Upper lobe of left lung (tissue), 4 donors: ENCODE measurements around the gene HAPSTR1.

Experiments used
- POLR2A ChIP-seq, 4 donors: fragments of 450-650 bp; IDR thresholded peaks; one replicate each; pipeline ENCODE4 v1.5.1; 2016 to 2017; ENCODE audit warnings: antibody characterized with exemption in 4 of 4, mild to moderate bottlenecking in 2 of 4
- POLR2AphosphoS5 ChIP-seq, 2 donors: sonication (generic); formaldehyde crosslinking; IDR thresholded peaks; one replicate each; pipeline ENCODE4 v1.5.1; 2017; ENCODE audit warnings: antibody characterized with exemption in 2 of 2

- TF ChIP-seq POLR2A (IDR thresholded peaks at IDR 0.05) = no peak
- no peak for TF ChIP-seq POLR2AphosphoS5 (IDR thresholded peaks at IDR 0.05)
These were observed 36.3 kb upstream of the HAPSTR1 start for GRCh38 chr16:9055115-9055514.
